HL-60 (cell line): ENCODE results near the gene GPC3.

Experiments
- DNase-seq, 2 experiments: peaks; one replicate each; pipeline ENCODE4 v3.0.0-alpha.2; 2010 to 2020; ENCODE audit warnings: low read depth in 1 of 2, low spot score in 1 of 2
- H3K27ac ChIP-seq: fragments of 250-450 bp; sonication (Bioruptor Pico); replicated peaks from 2 replicates; pipeline ENCODE4 v1.5.1; 2020; ENCODE audit warnings: mild to moderate bottlenecking, moderate library complexity
- H3K27me3 ChIP-seq: fragments of 250-450 bp; sonication (Bioruptor Pico); 2 replicates; pipeline ENCODE4 v1.5.1; 2021; ENCODE audit warnings: mild to moderate bottlenecking, moderate library complexity; ENCODE audit not compliant: insufficient read depth, poor library complexity, severe bottlenecking
- H3K4me3 ChIP-seq: replicated peaks from 2 replicates; pipeline ENCODE4 v1.5.1; 2011; ENCODE audit warnings: mild to moderate bottlenecking, control low read depth, low read length; ENCODE audit not compliant: insufficient read depth
- CTCF ChIP-seq: IDR thresholded peaks from one replicate; pipeline ENCODE4 v1.5.1; 2011; ENCODE audit warnings: low read length, control low read depth, inconsistent platforms; ENCODE audit not compliant: insufficient read depth
- GABPA ChIP-seq: IDR thresholded peaks from 2 replicates; pipeline ENCODE4 v1.6.1; 2012; ENCODE audit warnings: low read depth
- POLR2AphosphoS5 ChIP-seq: IDR thresholded peaks from 2 replicates; pipeline ENCODE4 v1.6.1; 2012; ENCODE audit warnings: low read depth
- REST ChIP-seq: IDR thresholded peaks from 2 replicates; pipeline ENCODE4 v1.6.1; 2012; ENCODE audit warnings: low read depth; ENCODE audit not compliant: insufficient replicate concordance
- SPI1 ChIP-seq: IDR thresholded peaks from 2 replicates; pipeline ENCODE4 v1.6.1; 2012; ENCODE audit warnings: low read depth, mild to moderate bottlenecking, borderline replicate concordance

GPC3 gene

GRCh38 chrX:134025986-134026545 lies 40.7 kb upstream of the GPC3 start:
- Histone ChIP-seq H3K27ac (no peak overlapping the region), H3K4me3 (no peak overlapping the region), H3K27me3 (no peaks in the 10 kb centered on the region)
- DNase-seq: no peak
- TF ChIP-seq REST (no peak), GABPA (no peak), SPI1 (no peak), POLR2AphosphoS5 (no peak), CTCF (no peak)

- no peak overlapping the region for H3K27ac ChIP-seq
- no peaks in the 10 kb centered on the region for H3K27me3 ChIP-seq
- TF ChIP-seq REST (no peak), GABPA (no peak), SPI1 (no peak), POLR2AphosphoS5 (no peak), CTCF (no peak)
- H3K4me3 ChIP-seq: no peak overlapping the region
- DNase-seq: no peak
Measured at GRCh38 chrX:134024686-134025377, 39.4 kb upstream of the GPC3 start.

GRCh38 chrX:134023851-134024281 lies 38.5 kb upstream of the GPC3 start:
- H3K4me3 ChIP-seq: no peak overlapping the region
- no peak for TF ChIP-seq CTCF
- no peak for TF ChIP-seq GABPA
- TF ChIP-seq REST: no peak
- no peak for TF ChIP-seq SPI1
- TF ChIP-seq POLR2AphosphoS5: no peak
- no peak overlapping the region for H3K27ac ChIP-seq
- no peak for DNase-seq
- no peaks in the 10 kb centered on the region for H3K27me3 ChIP-seq
